ENCODE results near the gene CIBAR2.

GRCh38 chr16:85129876-85130704 is 17.8 kb upstream of the CIBAR2 start:
- no peak for TF ChIP-seq POLR2AphosphoS5 (IDR thresholded peaks at IDR 0.05)
- no peak for TF ChIP-seq POLR2A (IDR thresholded peaks at IDR 0.05)
- no peak for TF ChIP-seq CTCF (IDR thresholded peaks at IDR 0.05)
- no peak for TF ChIP-seq EP300 (IDR thresholded peaks at IDR 0.05; ENCODE audit: low read depth)
